Natural killer cell (primary cell): ENCODE data around the gene GNG12. TPM values are rescaled to one million over a fixed set of nuclear protein-coding genes. Genes with fewer than 3 reads are reported as not detected.

Experiments used
- ATAC-seq, 3 donors: fragments of 150-1000 bp in 2 of 3; fragments of 200-7000 bp in 1 of 3; cut with Tn5 transposase; 1 replicate in 1 of 3; 2 replicates in 2 of 3; pipeline ENCODE4 v1.10.0; 2021; ENCODE audit warnings: mild to moderate bottlenecking in 2 of 3, moderate library complexity in 2 of 3
- DNase-seq, 2 donors: peaks; one replicate each; pipeline versions ENCODE4 v3.0.0 to v3.0.0-alpha.2; 2013 to 2021; ENCODE audit warnings: mixed read lengths in 1 of 2
- H3K27ac ChIP-seq: one replicate; pipeline ENCODE4 v1.5.1; 2013; ENCODE audit warnings: mild to moderate bottlenecking, low read length
- H3K27me3 ChIP-seq: one replicate; pipeline ENCODE4 v1.6.1; 2013; ENCODE audit warnings: low read length; ENCODE audit not compliant: control insufficient read depth, insufficient read depth
- H3K36me3 ChIP-seq: one replicate; pipeline ENCODE4 v1.6.1; 2013; ENCODE audit warnings: low read length; ENCODE audit not compliant: control insufficient read depth, insufficient read depth
- H3K4me1 ChIP-seq: one replicate; pipeline ENCODE4 v1.6.1; 2013; ENCODE audit warnings: low read length; ENCODE audit not compliant: control insufficient read depth, insufficient read depth
- H3K4me3 ChIP-seq: one replicate; pipeline ENCODE4 v1.5.1; 2013; ENCODE audit warnings: low read length
- H3K9me3 ChIP-seq: one replicate; pipeline ENCODE4 v1.6.1; 2013; ENCODE audit warnings: low read length; ENCODE audit not compliant: control insufficient read depth, insufficient read depth
- H3K27ac Mint-ChIP-seq, 2 donors: one replicate each; pipeline ENCODE4 v1.8.0; 2022; ENCODE audit warnings: mild to moderate bottlenecking in 2 of 2, mixed read lengths in 2 of 2, moderate library complexity in 1 of 2
- H3K27me3 Mint-ChIP-seq, 2 donors: one replicate each; pipeline ENCODE4 v1.8.0; 2022; ENCODE audit warnings: low read depth in 2 of 2, mixed read lengths in 2 of 2
- H3K36me3 Mint-ChIP-seq: one replicate; pipeline ENCODE4 v1.8.0; 2022; ENCODE audit warnings: mixed read lengths
- H3K4me1 Mint-ChIP-seq, 2 donors: one replicate each; pipeline ENCODE4 v1.8.0; 2022; ENCODE audit warnings: mixed read lengths in 2 of 2
- H3K4me3 Mint-ChIP-seq: one replicate; pipeline ENCODE4 v1.8.0; 2022; ENCODE audit warnings: mild to moderate bottlenecking, moderate library complexity, mixed read lengths
- H3K9me3 Mint-ChIP-seq, 2 donors: one replicate each; pipeline ENCODE4 v1.8.0; 2022; ENCODE audit warnings: mixed read lengths in 2 of 2
- WGBS: methylation state at CpG from one replicate; pipeline ENCODE4 v1.1.7; 2013; ENCODE audit warnings: missing lambda C conversion rate; ENCODE audit not compliant: insufficient coverage; 5-methylcytosine and 5-hydroxymethylcytosine counted together
- intact Hi-C: fragments of 100-400 bp; cut with micrococcal nuclease; formaldehyde crosslinking; loops from one replicate; pipeline ENCODE4 v1.14.2; 2022
- total RNA-seq, 4 donors: library from RNA; stranded (reverse); fragments of 120-200 nt in 1 of 4; gene quantifications; one replicate each; pipeline versions ENCODE4 v1.2.3 to v1.2.4, GENCODE V29; 2013 to 2022
- TF ChIP-seq, protein P1 (sequence below): fragments of 200-600 bp; IDR thresholded peaks from one replicate; pipeline ENCODE4 v1.8.0; 2022; ENCODE audit warnings: antibody characterized with exemption

GNG12 gene
- total RNA-seq, 3 donors from 2014 or later (not counting 1 experiment from before 2014, with no cell fraction given), result not detected

DNA sequence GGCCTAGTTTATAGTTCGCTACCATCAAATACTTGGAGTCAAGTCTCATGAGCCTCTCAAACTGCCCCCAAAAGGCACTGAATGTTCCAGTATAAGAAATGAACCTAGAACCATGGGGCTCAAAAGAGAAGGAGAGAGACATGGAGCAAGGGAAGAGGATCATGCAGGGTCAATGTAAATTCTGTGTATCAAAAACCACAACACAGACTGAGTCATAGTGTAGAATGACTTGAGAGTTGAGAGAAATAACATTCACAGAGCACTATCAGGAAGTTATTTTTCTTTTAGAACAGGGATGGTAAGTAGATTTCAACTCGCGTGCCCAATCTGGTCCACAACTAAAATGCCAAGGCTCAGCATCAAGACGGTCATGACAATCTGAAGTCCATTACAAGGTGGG lies 59.8 kb downstream of the GNG12 start:
- Mint-ChIP-seq H3K4me3 (no peak overlapping the region), H3K4me1 (no peaks in the 10 kb centered on the region), H3K27me3 (peaks cover 17 to 25% of the 10 kb centered on the region in 2 donors), H3K9me3 (no peaks in the 10 kb centered on the region), H3K27ac (no peak overlapping the region), H3K36me3 (no peaks in the 10 kb centered on the region)
- ATAC-seq (no peak), DNase-seq (no peak)
- no peaks in the 10 kb centered on the region for H3K27me3 ChIP-seq
- WGBS, result 96% methylated on average over 4 of the region's 4 CpGs
- H3K36me3 ChIP-seq, result no peaks in the 10 kb centered on the region
- H3K4me1 ChIP-seq, result no peaks in the 10 kb centered on the region
- no peak overlapping the region for H3K4me3 ChIP-seq
- TF ChIP-seq, protein P1, sequence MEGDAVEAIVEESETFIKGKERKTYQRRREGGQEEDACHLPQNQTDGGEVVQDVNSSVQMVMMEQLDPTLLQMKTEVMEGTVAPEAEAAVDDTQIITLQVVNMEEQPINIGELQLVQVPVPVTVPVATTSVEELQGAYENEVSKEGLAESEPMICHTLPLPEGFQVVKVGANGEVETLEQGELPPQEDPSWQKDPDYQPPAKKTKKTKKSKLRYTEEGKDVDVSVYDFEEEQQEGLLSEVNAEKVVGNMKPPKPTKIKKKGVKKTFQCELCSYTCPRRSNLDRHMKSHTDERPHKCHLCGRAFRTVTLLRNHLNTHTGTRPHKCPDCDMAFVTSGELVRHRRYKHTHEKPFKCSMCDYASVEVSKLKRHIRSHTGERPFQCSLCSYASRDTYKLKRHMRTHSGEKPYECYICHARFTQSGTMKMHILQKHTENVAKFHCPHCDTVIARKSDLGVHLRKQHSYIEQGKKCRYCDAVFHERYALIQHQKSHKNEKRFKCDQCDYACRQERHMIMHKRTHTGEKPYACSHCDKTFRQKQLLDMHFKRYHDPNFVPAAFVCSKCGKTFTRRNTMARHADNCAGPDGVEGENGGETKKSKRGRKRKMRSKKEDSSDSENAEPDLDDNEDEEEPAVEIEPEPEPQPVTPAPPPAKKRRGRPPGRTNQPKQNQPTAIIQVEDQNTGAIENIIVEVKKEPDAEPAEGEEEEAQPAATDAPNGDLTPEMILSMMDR, result no peak
- intact Hi-C loops, result no loop called here
- no peaks in the 10 kb centered on the region for H3K9me3 ChIP-seq
- H3K27ac ChIP-seq, result no peak overlapping the region

DNA sequence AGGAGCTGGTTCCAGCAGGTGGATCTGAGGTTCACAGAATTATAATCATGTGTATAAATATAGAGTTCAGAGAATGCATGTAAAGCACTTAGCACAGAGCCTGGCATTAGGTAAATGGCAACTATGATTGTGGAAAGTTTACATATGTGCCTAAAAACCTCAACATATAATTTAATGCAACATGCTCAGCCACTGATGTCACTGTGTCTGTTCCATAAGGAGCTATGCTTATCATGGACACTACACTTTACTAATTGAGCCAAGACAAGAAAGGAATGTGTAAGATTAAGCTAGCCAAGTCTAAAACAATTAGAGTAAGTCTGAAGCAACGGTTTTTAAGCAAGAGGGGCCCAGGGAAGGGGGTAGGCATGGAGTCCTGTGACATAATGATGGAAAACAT lies 61.5 kb downstream of the GNG12 start:
- Mint-ChIP-seq H3K9me3 (no peaks in the 10 kb centered on the region), H3K4me3 (no peak overlapping the region), H3K4me1 (no peaks in the 10 kb centered on the region), H3K27me3 (peaks cover 17 to 25% of the 10 kb centered on the region in 2 donors), H3K36me3 (no peaks in the 10 kb centered on the region), H3K27ac (no peak overlapping the region)
- no peak overlapping the region for H3K4me3 ChIP-seq
- DNase-seq, result no peak
- H3K27ac ChIP-seq, result no peak overlapping the region
- no peak for ATAC-seq
- H3K9me3 ChIP-seq, result no peaks in the 10 kb centered on the region
- WGBS, result 100% methylated on average over 1 of the region's 1 CpG
- intact Hi-C loops, result no loop called here
- no peaks in the 10 kb centered on the region for H3K36me3 ChIP-seq
- TF ChIP-seq, protein P1, result no peak
- no peaks in the 10 kb centered on the region for H3K27me3 ChIP-seq
- no peaks in the 10 kb centered on the region for H3K4me1 ChIP-seq

DNA sequence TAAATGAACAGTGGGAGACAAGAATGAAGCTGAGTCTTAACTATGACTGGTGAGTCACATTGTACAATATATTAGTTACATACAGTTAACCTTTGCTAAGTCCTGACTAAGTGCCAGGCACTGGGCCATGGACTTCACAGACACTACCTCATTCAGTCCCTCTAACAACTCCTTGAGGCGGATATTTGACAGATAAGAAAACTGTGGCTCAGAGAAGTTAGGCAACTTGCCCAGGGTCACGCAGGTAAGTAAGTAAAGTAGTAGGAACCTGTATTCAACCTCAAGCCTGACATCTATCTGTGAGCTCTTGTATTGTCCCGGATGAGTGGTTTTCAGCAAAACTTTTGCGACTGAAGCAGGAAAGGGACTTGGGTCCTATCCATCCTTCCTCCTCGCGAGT lies 62.1 kb downstream of the GNG12 start:
- Mint-ChIP-seq H3K36me3 (no peaks in the 10 kb centered on the region), H3K9me3 (no peaks in the 10 kb centered on the region), H3K4me1 (peaks cover 0 to 1% of the 10 kb centered on the region in 2 donors), H3K4me3 (no peak overlapping the region), H3K27ac (no peak overlapping the region), H3K27me3 (peaks cover 17 to 25% of the 10 kb centered on the region in 2 donors)
- Histone ChIP-seq H3K36me3 (no peaks in the 10 kb centered on the region), H3K9me3 (no peaks in the 10 kb centered on the region), H3K27me3 (no peaks in the 10 kb centered on the region), H3K4me1 (peaks cover 6% of the 10 kb centered on the region), H3K4me3 (no peak overlapping the region), H3K27ac (no peak overlapping the region)
- 85% methylated on average over 6 of the region's 6 CpGs for WGBS
- DNase-seq, result no peak
- TF ChIP-seq, protein P1, result no peak
- intact Hi-C loops, result no loop called here
- no peak for ATAC-seq

DNA sequence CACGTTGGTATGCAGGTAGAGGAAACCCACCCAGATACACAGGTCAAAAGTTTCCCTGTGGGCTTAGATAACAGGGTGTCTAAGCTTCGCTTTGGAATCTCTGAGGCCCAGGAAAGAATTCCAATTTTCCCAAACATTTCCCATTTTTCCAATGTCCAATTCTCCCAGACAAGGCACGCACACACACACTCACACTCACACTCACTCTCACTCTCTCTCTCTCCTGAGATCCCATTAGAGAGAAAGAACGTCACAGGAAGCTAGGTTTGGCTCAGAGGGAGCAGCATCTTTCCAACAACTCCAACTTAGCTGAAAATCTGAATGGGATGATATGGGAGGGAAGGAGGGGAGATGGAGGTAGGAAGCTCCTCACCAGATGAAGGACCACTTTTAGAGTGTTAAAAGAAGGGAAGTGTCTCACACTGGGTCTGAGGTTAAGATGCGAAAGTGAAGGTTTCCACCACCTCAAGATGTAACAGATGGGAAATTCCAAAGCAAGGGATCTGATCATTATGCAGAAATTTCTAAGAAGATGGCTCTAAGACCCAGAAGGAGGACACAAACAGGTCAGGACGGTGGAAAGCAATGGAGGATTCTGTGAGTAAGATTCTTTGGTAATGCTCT lies 63.5 kb downstream of the GNG12 start:
- TF ChIP-seq, protein P1, result no peak
- H3K36me3 ChIP-seq, result no peaks in the 10 kb centered on the region
- intact Hi-C loops, result no loop called here
- DNase-seq (no peak), ATAC-seq (peak in 1 of 3 donors; percentile 28)
- no peaks in the 10 kb centered on the region for H3K9me3 ChIP-seq
- 68% methylated on average over 6 of the region's 6 CpGs for WGBS
- Mint-ChIP-seq H3K27me3 (peaks cover 10 to 23% of the 10 kb centered on the region in 2 donors), H3K4me1 (peaks cover 0 to 5% of the 10 kb centered on the region in 2 donors), H3K36me3 (no peaks in the 10 kb centered on the region), H3K27ac (no peak overlapping the region), H3K4me3 (no peak overlapping the region), H3K9me3 (no peaks in the 10 kb centered on the region)
- no peak overlapping the region for H3K4me3 ChIP-seq
- H3K27ac ChIP-seq, result no peak overlapping the region
- no peaks in the 10 kb centered on the region for H3K27me3 ChIP-seq
- peaks cover 6% of the 10 kb centered on the region for H3K4me1 ChIP-seq
